GM19467 (cell line): ENCODE data around the gene C19orf12.
"Not testable (repeated sequence)": the region's sequence is repeated elsewhere in the genome, so short reads cannot be mapped to it uniquely, and the experiment has no call there.

ENCODE experiments used
- ATAC-seq: cut with Tn5 transposase; IDR thresholded peaks from one replicate; pipeline ENCODE4 v1.9.1; 2021; ENCODE audit warnings: mild to moderate bottlenecking, moderate library complexity; ENCODE audit not compliant: unreplicated experiment

Gene C19orf12

GRCh38 chr19:29735829-29736228 is 20.8 kb upstream of the C19orf12 start:
- no peak for ATAC-seq

GRCh38 chr19:29731331-29731850 is 16.3 kb upstream of the C19orf12 start:
- ATAC-seq: no peak

- ATAC-seq: no peak
Measured at GRCh38 chr19:29727906-29728305, 12.8 kb upstream of the C19orf12 start.

GRCh38 chr19:29724746-29725145 is 9.7 kb upstream of the C19orf12 start:
- ATAC-seq: no peak

- no peak for ATAC-seq
Measured at GRCh38 chr19:29724102-29724641, 9.1 kb upstream of the C19orf12 start.

- no peak for ATAC-seq
Measured at GRCh38 chr19:29717051-29717450, 2.0 kb upstream of the C19orf12 start.

GRCh38 chr19:29715701-29716581 is 880 bp upstream of the C19orf12 start:
- ATAC-seq: no peak

GRCh38 chr19:29714371-29714952 is 599 bp downstream of the C19orf12 start:
- ATAC-seq: no peak

GRCh38 chr19:29712744-29713516 is 2.1 kb downstream of the C19orf12 start:
- no peak for ATAC-seq

- no peak for ATAC-seq
Measured at GRCh38 chr19:29711584-29712132, 3.4 kb downstream of the C19orf12 start.

- ATAC-seq: not testable (repeated sequence)
Measured at GRCh38 chr19:29709440-29709798, 5.6 kb downstream of the C19orf12 start.

GRCh38 chr19:29708554-29709439 is 6.3 kb downstream of the C19orf12 start:
- no peak for ATAC-seq

GRCh38 chr19:29706635-29707034 is 8.4 kb downstream of the C19orf12 start:
- ATAC-seq: no peak

- no peak for ATAC-seq
Measured at GRCh38 chr19:29705706-29706105, 9.4 kb downstream of the C19orf12 start.

GRCh38 chr19:29704562-29705558 is 10.2 kb downstream of the C19orf12 start:
- ATAC-seq: no peak

- ATAC-seq: no peak
Measured at GRCh38 chr19:29702963-29703320, 12.1 kb downstream of the C19orf12 start.

- ATAC-seq: no peak
Measured at GRCh38 chr19:29702161-29702962, 12.7 kb downstream of the C19orf12 start.

GRCh38 chr19:29700498-29700897 is 14.6 kb downstream of the C19orf12 start:
- ATAC-seq: no peak
